ENCODE results near the gene DAND5. TPM values are rescaled to one million over a fixed set of nuclear protein-coding genes. Genes with fewer than 3 reads are reported as not detected.
A peak's percentile ranks its signal among the peaks of the same experiment; 100 is the strongest.

Gene DAND5
- total and polyA plus RNA-seq, 9 of the 15 experiments (the other 6 are each of a cell fraction or from before 2014, with no cell fraction given), result 0.22 to 0.83 (median 0.60) TPM

DNA sequence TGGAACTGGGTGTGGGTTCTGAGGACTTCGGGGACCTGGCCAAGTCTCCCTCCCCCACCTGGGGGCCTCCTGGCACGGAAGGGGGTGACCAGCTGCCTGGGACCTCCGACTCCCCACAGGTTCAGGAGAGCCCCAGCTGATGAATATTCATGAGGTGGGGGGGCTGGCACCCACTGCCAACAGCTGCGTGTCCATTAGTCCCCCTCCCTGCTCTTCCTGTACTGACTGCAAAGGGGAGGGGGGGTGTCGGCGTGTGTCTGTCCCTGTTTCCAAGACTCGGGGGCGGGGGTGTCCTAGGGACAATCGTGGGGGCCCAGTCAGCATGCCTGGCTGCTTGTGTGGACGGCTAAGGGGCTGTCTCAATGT is 15.3 kb downstream of the DAND5 start:
- BruUV-seq (replicated peaks), result no TSS peak
- Histone ChIP-seq H3K9ac (ENCODE audit: insufficient read depth in 1 of 2, low read depth in 2 of 2, low read length in 2 of 2) (peak overlapping the region; percentile 3 to 84; a peak in 2 of 4 replicates), H3K27me3 (ENCODE audit: control insufficient read depth in 2 of 2, insufficient read depth in 2 of 2, low read length in 2 of 2) (no peaks in the 10 kb centered on the region), H4K20me1 (replicated peaks; ENCODE audit: control insufficient read depth, insufficient read depth, low read length) (no peaks in the 10 kb centered on the region), H3K9me1 (ENCODE audit: control insufficient read depth, insufficient read depth, low read length) (no peaks in the 10 kb centered on the region), H3K79me2 (ENCODE audit: control insufficient read depth, insufficient read depth, low read length) (no peaks in the 10 kb centered on the region), H3K36me3 (ENCODE audit: control insufficient read depth, insufficient read depth, low read length) (no peaks in the 10 kb centered on the region), H2AFZ (ENCODE audit: low read depth, low read length) (peak overlapping the region; percentile 80), H3K4me2 (ENCODE audit: insufficient read depth, low read length) (peak overlapping the region; percentile 65; the same call in 1 of the 2 replicates), H3K4me1 (replicated peaks in 1 of 2; ENCODE audit: control insufficient read depth in 2 of 2, insufficient read depth in 2 of 2, low read length in 2 of 2) (peaks cover 21 to 48% of the 10 kb centered on the region in 2 experiments; a peak in 4 of 5 replicates), H3K27ac (ENCODE audit: extremely low read depth, low read depth, low read length) (no peak overlapping the region; the same call in 2 of the 3 replicates), H3K9me3 (replicated peaks; ENCODE audit: control insufficient read depth, insufficient read depth, low read depth, low read length) (no peaks in the 10 kb centered on the region), H3K4me3 (no peak overlapping the region)
- in situ Hi-C loops (cut with MboI) (loop anchor here (5.0 kb wide), 1 partner anchor 43 kb away; no protein-coding TSS in a partner anchor), intact Hi-C loops (cut with micrococcal nuclease) (no loop called here)
- ATAC-seq, result peak; percentile 15
- no peak for FAIRE-seq
- POLR2A ChIA-PET, result interaction anchor here (0.9 to 1.4 kb wide), 4 partner anchors 37 to 111 kb away, joined by 3 to 6 read pairs (median 4); no protein-coding TSS in a partner anchor
- DNase-seq (ENCODE audit: extremely low read depth in 1 of 4, low spot score in 3 of 4), result peak in 1 of 4 experiments; percentile 24
- 30% methylated on average over 9 of the region's 10 CpGs for WGBS (ENCODE audit: insufficient coverage, low coverage, missing lambda C conversion rate)
- CTCF ChIA-PET (ENCODE audit: low intra/inter-chr PET ratio), result interaction anchor here (1.1 to 2.2 kb wide), 2 partner anchors 48 to 110 kb away, joined by 4 to 10 read pairs; no protein-coding TSS in a partner anchor
- TF ChIP-seq TRIM24 (IDR thresholded peaks at IDR 0.05), result no peak
- no peak for TF ChIP-seq ZBED1 (IDR thresholded peaks at IDR 0.05)
- TF ChIP-seq ZBTB7A (IDR thresholded peaks at IDR 0.05; ENCODE audit: borderline replicate concordance, control insufficient read depth, low read depth, low read length), result 0 out of 2 replicates have a peak, but pooled peaks have one; percentile 23
- TF ChIP-seq ZNF143 (CRISPR knock-in tag; IDR thresholded peaks at IDR 0.05), result no peak
- TF ChIP-seq NELFE (IDR thresholded peaks at IDR 0.05; ENCODE audit: insufficient read depth, insufficient read length), result no peak
- no peak for TF ChIP-seq FIP1L1 (IDR thresholded peaks at IDR 0.05; ENCODE audit: low read depth, low read length, poor library complexity, severe bottlenecking)
- TF ChIP-seq MEF2D (tag; conservative IDR thresholded peaks at IDR 0.05; ENCODE audit: low read depth), result no peak
- TF ChIP-seq, protein P1, sequence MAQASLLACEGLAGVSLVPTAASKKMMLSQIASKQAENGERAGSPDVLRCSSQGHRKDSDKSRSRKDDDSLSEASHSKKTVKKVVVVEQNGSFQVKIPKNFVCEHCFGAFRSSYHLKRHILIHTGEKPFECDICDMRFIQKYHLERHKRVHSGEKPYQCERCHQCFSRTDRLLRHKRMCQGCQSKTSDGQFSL (CRISPR knock-in tag; IDR thresholded peaks at IDR 0.05), result peak; percentile 89
- TF ChIP-seq, protein P1 (tag; IDR thresholded peaks at IDR 0.05), result peak in 1 of 2 experiments; percentile 64; a peak in 1 of 4 replicates
- TF ChIP-seq, protein P2, sequence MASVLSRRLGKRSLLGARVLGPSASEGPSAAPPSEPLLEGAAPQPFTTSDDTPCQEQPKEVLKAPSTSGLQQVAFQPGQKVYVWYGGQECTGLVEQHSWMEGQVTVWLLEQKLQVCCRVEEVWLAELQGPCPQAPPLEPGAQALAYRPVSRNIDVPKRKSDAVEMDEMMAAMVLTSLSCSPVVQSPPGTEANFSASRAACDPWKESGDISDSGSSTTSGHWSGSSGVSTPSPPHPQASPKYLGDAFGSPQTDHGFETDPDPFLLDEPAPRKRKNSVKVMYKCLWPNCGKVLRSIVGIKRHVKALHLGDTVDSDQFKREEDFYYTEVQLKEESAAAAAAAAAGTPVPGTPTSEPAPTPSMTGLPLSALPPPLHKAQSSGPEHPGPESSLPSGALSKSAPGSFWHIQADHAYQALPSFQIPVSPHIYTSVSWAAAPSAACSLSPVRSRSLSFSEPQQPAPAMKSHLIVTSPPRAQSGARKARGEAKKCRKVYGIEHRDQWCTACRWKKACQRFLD (CRISPR knock-in tag; IDR thresholded peaks at IDR 0.05), result no peak
- TF ChIP-seq RFX5 (IDR thresholded peaks at IDR 0.05; ENCODE audit: low read depth, low read length), result no peak
- no peak for TF ChIP-seq GABPA (tag; conservative IDR thresholded peaks at IDR 0.05; ENCODE audit: low read depth)
- no peak for TF ChIP-seq ATF1 (CRISPR knock-in tag; IDR thresholded peaks at IDR 0.05)
- TF ChIP-seq ATF1 (tag; IDR thresholded peaks at IDR 0.05), result no peak
- TF ChIP-seq ZNF668 (CRISPR knock-in tag; IDR thresholded peaks at IDR 0.05), result no peak
- TF ChIP-seq ILK (tag; IDR thresholded peaks at IDR 0.05; ENCODE audit: borderline replicate concordance, low read depth), result no peak
- no peak for TF ChIP-seq POLR2AphosphoS5 (IDR thresholded peaks at IDR 0.05; ENCODE audit: control insufficient read depth, insufficient read depth, low read depth, low read length)
- TF ChIP-seq ZSCAN29 (IDR thresholded peaks at IDR 0.05), result no peak
- TF ChIP-seq EGR1 (conservative IDR thresholded peaks at IDR 0.05), result peak; percentile 15; the same call in 1 of the 2 replicates
- no peak for TF ChIP-seq SNRNP70 (optimal IDR thresholded peaks at IDR 0.05; ENCODE audit: low read depth, low read length)
- TF ChIP-seq, protein P3, sequence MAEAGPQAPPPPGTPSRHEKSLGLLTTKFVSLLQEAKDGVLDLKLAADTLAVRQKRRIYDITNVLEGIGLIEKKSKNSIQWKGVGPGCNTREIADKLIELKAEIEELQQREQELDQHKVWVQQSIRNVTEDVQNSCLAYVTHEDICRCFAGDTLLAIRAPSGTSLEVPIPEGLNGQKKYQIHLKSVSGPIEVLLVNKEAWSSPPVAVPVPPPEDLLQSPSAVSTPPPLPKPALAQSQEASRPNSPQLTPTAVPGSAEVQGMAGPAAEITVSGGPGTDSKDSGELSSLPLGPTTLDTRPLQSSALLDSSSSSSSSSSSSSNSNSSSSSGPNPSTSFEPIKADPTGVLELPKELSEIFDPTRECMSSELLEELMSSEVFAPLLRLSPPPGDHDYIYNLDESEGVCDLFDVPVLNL (CRISPR knock-in tag; IDR thresholded peaks at IDR 0.05; ENCODE audit: low read depth), result no peak
- TF ChIP-seq MAFG (tag; conservative IDR thresholded peaks at IDR 0.05), result no peak

Data from K562 (cell line).